HEK293T (cell line): ENCODE measurements around the gene TBX20.

Experiments used
- CTCF ChIA-PET: fragments of 350-600 bp; formaldehyde crosslinking; extraction: SDS; loops from one replicate; lab custom pipeline; 2021; ENCODE audit warnings: antibody characterized with exemption, inconsistent platforms; lab: Yijun Ruan, JAX
- POLR2A ChIA-PET: fragments of 350-600 bp; formaldehyde crosslinking; extraction: SDS; loops from one replicate; lab custom pipeline; 2020; ENCODE audit warnings: antibody characterized with exemption, inconsistent platforms; lab: Yijun Ruan, JAX
- DNase-seq: peaks from one replicate; pipeline ENCODE4 v3.0.0; 2012; ENCODE audit warnings: mixed read lengths; ENCODE audit errors: extremely low spot score
- ARNT ChIP-seq: fragments of 450-650 bp; IDR thresholded peaks from 2 replicates; pipeline ENCODE4 v1.6.1; 2017; ENCODE audit warnings: mild to moderate bottlenecking
- BHLHE40 ChIP-seq: fragments of 450-650 bp; IDR thresholded peaks from 2 replicates; pipeline ENCODE4 v1.6.1; 2016; ENCODE audit warnings: mild to moderate bottlenecking, moderate library complexity, borderline replicate concordance
- CTBP1 ChIP-seq: fragments of 450-650 bp; IDR thresholded peaks from 2 replicates; pipeline ENCODE4 v1.6.1; 2016; ENCODE audit warnings: borderline replicate concordance
- ELF4 ChIP-seq: fragments of 450-650 bp; IDR thresholded peaks from 2 replicates; pipeline ENCODE4 v1.6.1; 2017; ENCODE audit warnings: antibody characterized with exemption
- FOXA1 ChIP-seq: fragments of 450-650 bp; IDR thresholded peaks from 2 replicates; pipeline ENCODE4 v1.6.1; 2016; ENCODE audit warnings: mild to moderate bottlenecking
- FOXK2 ChIP-seq: fragments of 450-650 bp; IDR thresholded peaks from 2 replicates; pipeline ENCODE4 v1.6.1; 2016; ENCODE audit warnings: mild to moderate bottlenecking
- FOXM1 ChIP-seq: fragments of 450-650 bp; IDR thresholded peaks from 2 replicates; pipeline ENCODE4 v1.6.1; 2017; ENCODE audit warnings: mild to moderate bottlenecking, borderline replicate concordance
- HDGF ChIP-seq: fragments of 450-650 bp; IDR thresholded peaks from 2 replicates; pipeline ENCODE4 v1.6.1; 2017; ENCODE audit warnings: antibody characterized with exemption, borderline replicate concordance
- L3MBTL2 ChIP-seq: fragments of 450-650 bp; conservative IDR thresholded peaks from 2 replicates; pipeline ENCODE4 v1.6.1; 2016; ENCODE audit warnings: mild to moderate bottlenecking
- LEF1 ChIP-seq: fragments of 450-650 bp; IDR thresholded peaks from 2 replicates; pipeline ENCODE4 v1.6.1; 2017; ENCODE audit warnings: mild to moderate bottlenecking, borderline replicate concordance
- NFRKB ChIP-seq: fragments of 450-650 bp; IDR thresholded peaks from 2 replicates; pipeline ENCODE4 v1.6.1; 2016; ENCODE audit warnings: mild to moderate bottlenecking, moderate library complexity
- SP1 ChIP-seq: fragments of 450-650 bp; IDR thresholded peaks from 2 replicates; pipeline ENCODE4 v1.6.1; 2017
- SUZ12 ChIP-seq: fragments of 450-650 bp; IDR thresholded peaks from 2 replicates; pipeline ENCODE4 v1.6.1; 2016; ENCODE audit warnings: mild to moderate bottlenecking
- TARDBP ChIP-seq: fragments of 450-650 bp; IDR thresholded peaks from 2 replicates; pipeline ENCODE4 v1.6.1; 2016
- ZNF384 ChIP-seq: fragments of 450-650 bp; IDR thresholded peaks from 2 replicates; pipeline ENCODE4 v1.6.1; 2016
- TF ChIP-seq, protein P1 (sequence below): fragments of 450-650 bp; IDR thresholded peaks from 2 replicates; pipeline ENCODE4 v1.6.1; 2016

Gene TBX20

DNA sequence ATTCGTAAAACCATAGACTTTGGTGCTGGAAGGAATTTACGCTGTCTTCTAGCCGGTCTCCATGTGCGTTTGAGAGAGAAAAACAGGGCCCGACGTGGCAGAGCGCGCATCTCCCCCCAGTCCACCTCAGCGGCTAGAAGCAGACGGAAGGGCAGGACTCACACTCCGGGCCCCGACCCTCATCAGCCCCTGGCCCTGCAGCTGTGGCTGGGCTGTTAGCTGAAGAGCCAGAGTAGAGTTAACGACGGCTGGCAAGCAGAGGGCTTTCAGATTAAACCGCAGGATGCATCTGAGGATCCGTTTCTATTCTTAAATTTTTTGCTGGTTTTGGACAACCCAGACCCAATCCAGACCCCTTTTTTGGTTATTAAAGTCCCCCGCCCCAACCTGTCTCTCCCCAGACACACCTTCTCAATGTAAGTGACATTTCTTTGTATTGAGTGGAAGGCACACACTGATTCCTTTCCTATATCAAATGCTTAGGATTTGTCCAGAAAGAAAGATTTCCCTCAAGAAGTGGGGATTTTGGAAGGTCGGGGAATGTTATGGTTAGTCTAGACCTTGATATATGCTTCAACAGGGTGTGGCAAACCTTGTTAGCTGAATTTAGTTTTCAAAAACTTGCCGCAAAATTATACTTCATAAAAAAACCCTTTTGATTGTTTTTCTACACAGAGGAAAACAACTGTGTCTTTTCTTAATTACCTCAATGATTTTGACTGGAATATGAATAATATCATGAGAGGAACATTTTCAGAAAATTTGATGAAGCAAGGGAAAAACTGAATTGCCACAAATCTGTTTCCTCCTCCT is 1.7 kb upstream of the TBX20 start:
- CTCF ChIA-PET = no interaction called here
- POLR2A ChIA-PET = no interaction called here
- no peak for DNase-seq
- TF ChIP-seq SUZ12 = no peak
- no peak for TF ChIP-seq TARDBP
- TF ChIP-seq, protein P1, sequence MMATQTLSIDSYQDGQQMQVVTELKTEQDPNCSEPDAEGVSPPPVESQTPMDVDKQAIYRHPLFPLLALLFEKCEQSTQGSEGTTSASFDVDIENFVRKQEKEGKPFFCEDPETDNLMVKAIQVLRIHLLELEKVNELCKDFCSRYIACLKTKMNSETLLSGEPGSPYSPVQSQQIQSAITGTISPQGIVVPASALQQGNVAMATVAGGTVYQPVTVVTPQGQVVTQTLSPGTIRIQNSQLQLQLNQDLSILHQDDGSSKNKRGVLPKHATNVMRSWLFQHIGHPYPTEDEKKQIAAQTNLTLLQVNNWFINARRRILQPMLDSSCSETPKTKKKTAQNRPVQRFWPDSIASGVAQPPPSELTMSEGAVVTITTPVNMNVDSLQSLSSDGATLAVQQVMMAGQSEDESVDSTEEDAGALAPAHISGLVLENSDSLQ = no peak
- no peak for TF ChIP-seq L3MBTL2

GRCh38 chr7:35254496-35255442 is 869 bp upstream of the TBX20 start:
- POLR2A ChIA-PET = interaction anchor here (0.6 kb wide), 1 partner anchor 25 kb away, joined by 3 read pairs; no protein-coding TSS in a partner anchor
- TF ChIP-seq BHLHE40 (no peak), L3MBTL2 (no peak), CTBP1 (no peak), FOXM1 (no peak), FOXK2 (no peak), NFRKB (no peak), ELF4 (no peak)
- CTCF ChIA-PET = no interaction called here
- no peak for DNase-seq

DNA sequence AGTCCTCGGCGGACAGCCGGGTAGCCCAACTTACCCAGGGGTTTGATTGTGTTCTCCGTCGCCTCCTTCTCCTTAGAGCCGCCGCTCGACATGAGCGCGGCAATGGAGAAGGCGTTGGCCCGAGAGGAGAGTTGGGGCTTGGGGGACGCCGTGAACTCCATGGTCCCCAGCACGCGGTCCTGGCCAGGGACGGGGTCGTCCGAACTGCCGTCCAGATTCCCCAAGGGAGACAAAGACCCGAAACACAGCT is 515 bp downstream of the TBX20 start:
- ChIA-PET CTCF (no interaction called here), POLR2A (no interaction called here)
- DNase-seq = peak; percentile 41
- TF ChIP-seq LEF1 = no peak
- no peak for TF ChIP-seq FOXA1
- no peak for TF ChIP-seq L3MBTL2
- TF ChIP-seq SUZ12 = no peak
- no peak for TF ChIP-seq FOXK2
- TF ChIP-seq CTBP1 = no peak
- no peak for TF ChIP-seq SP1
- TF ChIP-seq HDGF = no peak
- TF ChIP-seq, protein P1 = no peak
- TF ChIP-seq ARNT = no peak
- no peak for TF ChIP-seq ZNF384

DNA sequence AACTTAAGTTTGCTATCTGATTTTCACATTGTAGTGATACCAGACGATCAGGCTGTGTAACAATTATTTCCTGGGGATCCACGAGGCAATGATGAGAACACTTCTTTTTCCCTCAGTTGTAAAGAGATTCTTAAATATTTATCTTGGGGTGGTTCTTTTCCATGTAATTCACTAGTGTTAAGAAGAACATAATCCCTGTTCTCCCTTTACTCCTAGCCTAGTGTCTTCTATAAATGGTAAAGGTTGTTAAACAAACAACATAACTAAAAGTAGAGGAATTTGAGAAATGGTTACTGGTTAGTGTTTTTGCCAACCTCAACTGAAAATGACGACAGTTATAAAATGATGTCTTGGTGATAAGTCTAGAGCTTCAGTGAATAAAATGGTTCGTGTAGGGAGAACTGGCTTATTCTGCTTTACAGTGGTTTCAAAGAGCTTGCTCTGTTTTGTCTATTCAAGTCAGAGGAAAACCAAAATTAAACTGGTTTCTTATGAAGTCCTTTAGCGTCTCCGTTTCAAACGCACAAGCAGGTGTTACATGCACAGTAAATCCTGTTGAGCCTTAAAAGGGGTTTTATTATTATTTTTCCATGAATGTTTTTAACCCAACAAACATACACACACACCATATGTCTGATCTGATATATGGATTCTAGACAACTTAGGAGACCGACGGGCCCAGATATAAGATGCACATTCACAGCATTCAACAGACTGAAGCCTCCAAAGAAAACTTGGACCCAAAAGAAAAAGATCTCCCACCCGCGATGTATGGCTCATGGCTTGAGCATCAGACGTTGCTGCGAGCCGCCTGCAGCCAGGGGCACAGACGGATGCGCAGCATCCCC is 1.1 kb downstream of the TBX20 start:
- TF ChIP-seq FOXA1 = no peak
- TF ChIP-seq CTBP1 = no peak
- TF ChIP-seq ARNT = no peak
- TF ChIP-seq BHLHE40 = no peak
- TF ChIP-seq L3MBTL2 = no peak
- TF ChIP-seq SUZ12 = no peak
- no peak for TF ChIP-seq FOXK2
- no peak for TF ChIP-seq SP1
- no peak for TF ChIP-seq ELF4
- TF ChIP-seq LEF1 = no peak
- TF ChIP-seq ZNF384 = no peak
- TF ChIP-seq, protein P1 = no peak
- no peak for TF ChIP-seq TARDBP
- no peak for TF ChIP-seq NFRKB
- no peak for TF ChIP-seq HDGF
- no peak for TF ChIP-seq FOXM1
- ChIA-PET CTCF (no interaction called here), POLR2A (no interaction called here)
- no peak for DNase-seq

- POLR2A ChIA-PET = no interaction called here
These were observed 2.1 kb downstream of the TBX20 start for GRCh38 chr7:35251606-35252310.

More at GRCh38 chr7:35251606-35252310, 2.1 kb downstream of the TBX20 start:
- CTCF ChIA-PET = no interaction called here
- no peak for DNase-seq
- TF ChIP-seq FOXA1 (no peak), CTBP1 (no peak), FOXK2 (no peak), SUZ12 (no peak), BHLHE40 (no peak), HDGF (no peak), ARNT (no peak), LEF1 (no peak), NFRKB (no peak), SP1 (no peak), ELF4 (no peak), TARDBP (no peak), L3MBTL2 (no peak), FOXM1 (no peak), ZNF384 (no peak)
- TF ChIP-seq, protein P1 = no peak
